Esophagus muscularis mucosa (tissue), 4 donors: ENCODE measurements around the gene FA2H.

ENCODE experiments used
- CTCF ChIP-seq, 3 experiments: fragments of 200-600 bp in 2 of 3; fragments of 450-650 bp in 1 of 3; sonication (generic) in 2 of 3; IDR thresholded peaks; one replicate each; pipeline ENCODE4 v1.5.1; 2017 to 2019; ENCODE audit warnings: antibody characterized with exemption in 3 of 3, mild to moderate bottlenecking in 2 of 3, moderate library complexity in 1 of 3
- EP300 ChIP-seq: sonication (generic); formaldehyde crosslinking; IDR thresholded peaks from one replicate; pipeline ENCODE4 v1.6.1; 2017; ENCODE audit warnings: antibody characterized with exemption
- POLR2A ChIP-seq: fragments of 450-650 bp; IDR thresholded peaks from one replicate; pipeline ENCODE4 v1.6.1; 2017; ENCODE audit warnings: antibody characterized with exemption, moderate library complexity, mild to moderate bottlenecking, low read depth

GRCh38 chr16:74720579-74720978, 54.0 kb downstream of the FA2H start:
- TF ChIP-seq CTCF (IDR thresholded peaks at IDR 0.05): no peak
- no peak for TF ChIP-seq POLR2A
- no peak for TF ChIP-seq EP300
